Measurements from ENCODE around the gene FFAR1. TPM values are rescaled to one million over a fixed set of nuclear protein-coding genes. Genes with fewer than 3 reads are reported as not detected.

FFAR1 gene
- total RNA-seq, 4 donors from 2014 or later: not detected

GRCh38 chr19:35334144-35334753, 13.5 kb upstream of the FFAR1 start:
- no peak overlapping the region for H3K4me3 ChIP-seq
- 29 to 59% methylated on average over 5 to 10 of the region's 10 CpGs for WGBS, 2 donors (ENCODE audit: low coverage in 1 of 2)
- TF ChIP-seq POLR2A (IDR thresholded peaks at IDR 0.05) (no peak), POLR2AphosphoS5 (IDR thresholded peaks at IDR 0.05) (no peak), EP300 (IDR thresholded peaks at IDR 0.05) (no peak), CTCF (IDR thresholded peaks at IDR 0.05) (no peak)

DNA sequence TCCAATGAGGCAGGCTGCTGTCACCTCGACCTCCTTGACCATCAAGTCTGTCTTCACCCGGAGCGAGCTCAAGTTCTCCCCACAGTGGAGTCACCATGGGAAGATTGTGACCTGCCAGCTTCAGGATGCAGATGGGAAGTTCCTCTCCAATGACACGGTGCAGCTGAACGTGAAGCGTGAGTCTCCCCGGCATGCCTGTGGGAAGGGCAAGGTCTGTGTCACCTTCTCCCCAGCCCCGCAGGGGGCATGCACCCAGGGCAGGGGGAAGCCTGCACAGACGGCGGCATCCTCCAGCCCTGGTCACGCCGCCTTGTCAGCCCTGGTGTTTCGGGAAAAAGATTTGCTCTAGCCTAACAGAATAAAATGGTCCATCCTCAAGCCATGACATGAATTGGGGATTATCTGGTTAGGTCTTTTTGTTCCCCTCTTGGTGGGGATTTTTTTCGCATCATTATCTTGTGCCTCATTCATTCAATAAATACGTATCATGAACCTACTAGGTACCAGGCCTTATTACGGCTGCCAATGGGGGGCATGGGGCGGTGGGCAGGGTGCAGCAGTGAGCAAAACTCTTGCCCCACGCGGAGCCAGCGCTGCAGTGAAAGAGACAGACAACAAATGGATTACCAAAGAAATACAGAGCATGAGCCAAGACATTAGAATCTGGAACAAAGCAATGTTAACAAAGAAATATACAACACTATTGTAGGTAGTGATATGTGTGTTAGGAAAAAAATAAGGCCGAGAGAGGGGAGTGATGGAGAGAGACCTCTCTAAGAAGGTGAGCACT, 11.3 kb upstream of the FFAR1 start:
- ATAC-seq: no peak
- Histone ChIP-seq H3K36me3 (no peaks in the 10 kb centered on the region), H3K4me3 (no peak overlapping the region), H3K9me3 (no peaks in the 10 kb centered on the region), H3K27me3 (peaks cover 64% of the 10 kb centered on the region), H3K4me1 (no peaks in the 10 kb centered on the region), H3K27ac (no peak overlapping the region)
- WGBS, 2 donors (ENCODE audit: low coverage in 1 of 2): 75 to 100% methylated on average over 2 to 4 of the region's 21 CpGs
- TF ChIP-seq POLR2AphosphoS5 (IDR thresholded peaks at IDR 0.05) (no peak), POLR2A (IDR thresholded peaks at IDR 0.05) (no peak), EP300 (IDR thresholded peaks at IDR 0.05) (no peak), CTCF (IDR thresholded peaks at IDR 0.05) (no peak)

More at GRCh38 chr19:35334144-35334753, 13.5 kb upstream of the FFAR1 start:
- no peaks in the 10 kb centered on the region for H3K4me1 ChIP-seq
- ATAC-seq: no peak
- H3K9me3 ChIP-seq: no peaks in the 10 kb centered on the region
- H3K36me3 ChIP-seq: no peaks in the 10 kb centered on the region
- no peak overlapping the region for H3K27ac ChIP-seq
- peaks cover 81% of the 10 kb centered on the region for H3K27me3 ChIP-seq

- WGBS, 2 donors (ENCODE audit: low coverage in 1 of 2): 70 to 86% methylated on average over 13 to 15 of the region's 25 CpGs
- Histone ChIP-seq H3K9me3 (no peaks in the 10 kb centered on the region), H3K4me3 (no peak overlapping the region), H3K36me3 (no peaks in the 10 kb centered on the region), H3K27me3 (peaks cover 54% of the 10 kb centered on the region), H3K27ac (no peak overlapping the region), H3K4me1 (no peaks in the 10 kb centered on the region)
- TF ChIP-seq POLR2AphosphoS5 (IDR thresholded peaks at IDR 0.05): no peak
- TF ChIP-seq POLR2A (IDR thresholded peaks at IDR 0.05): no peak
- TF ChIP-seq EP300 (IDR thresholded peaks at IDR 0.05): no peak
- no peak for ATAC-seq
Measured at GRCh38 chr19:35337097-35337983, 10.4 kb upstream of the FFAR1 start.

GRCh38 chr19:35337984-35338296, 9.8 kb upstream of the FFAR1 start:
- WGBS, 2 donors (ENCODE audit: low coverage in 1 of 2): 69 to 71% methylated on average over 4 to 12 of the region's 13 CpGs
- no peak for ATAC-seq

More at GRCh38 chr19:35337984-35338296, 9.8 kb upstream of the FFAR1 start:
- Histone ChIP-seq H3K4me1 (no peaks in the 10 kb centered on the region), H3K36me3 (no peaks in the 10 kb centered on the region), H3K4me3 (no peak overlapping the region), H3K27ac (no peak overlapping the region), H3K9me3 (no peaks in the 10 kb centered on the region), H3K27me3 (peaks cover 48% of the 10 kb centered on the region)
- no peak for TF ChIP-seq POLR2AphosphoS5 (IDR thresholded peaks at IDR 0.05)
- TF ChIP-seq EP300 (IDR thresholded peaks at IDR 0.05): no peak
- TF ChIP-seq POLR2A (IDR thresholded peaks at IDR 0.05): no peak
- TF ChIP-seq CTCF (IDR thresholded peaks at IDR 0.05): no peak

Data from gastroesophageal sphincter (tissue), 4 donors.